GM12874 (cell line): ENCODE measurements around the gene CEP41.

Experiments
- TF ChIP-seq, protein P1 (sequence below): IDR thresholded peaks from 2 replicates; pipeline ENCODE4 v1.5.1; 2011; ENCODE audit warnings: low read depth, mild to moderate bottlenecking, control low read depth, low read length, moderate library complexity; ENCODE audit not compliant: insufficient read depth

The CEP41 gene

DNA sequence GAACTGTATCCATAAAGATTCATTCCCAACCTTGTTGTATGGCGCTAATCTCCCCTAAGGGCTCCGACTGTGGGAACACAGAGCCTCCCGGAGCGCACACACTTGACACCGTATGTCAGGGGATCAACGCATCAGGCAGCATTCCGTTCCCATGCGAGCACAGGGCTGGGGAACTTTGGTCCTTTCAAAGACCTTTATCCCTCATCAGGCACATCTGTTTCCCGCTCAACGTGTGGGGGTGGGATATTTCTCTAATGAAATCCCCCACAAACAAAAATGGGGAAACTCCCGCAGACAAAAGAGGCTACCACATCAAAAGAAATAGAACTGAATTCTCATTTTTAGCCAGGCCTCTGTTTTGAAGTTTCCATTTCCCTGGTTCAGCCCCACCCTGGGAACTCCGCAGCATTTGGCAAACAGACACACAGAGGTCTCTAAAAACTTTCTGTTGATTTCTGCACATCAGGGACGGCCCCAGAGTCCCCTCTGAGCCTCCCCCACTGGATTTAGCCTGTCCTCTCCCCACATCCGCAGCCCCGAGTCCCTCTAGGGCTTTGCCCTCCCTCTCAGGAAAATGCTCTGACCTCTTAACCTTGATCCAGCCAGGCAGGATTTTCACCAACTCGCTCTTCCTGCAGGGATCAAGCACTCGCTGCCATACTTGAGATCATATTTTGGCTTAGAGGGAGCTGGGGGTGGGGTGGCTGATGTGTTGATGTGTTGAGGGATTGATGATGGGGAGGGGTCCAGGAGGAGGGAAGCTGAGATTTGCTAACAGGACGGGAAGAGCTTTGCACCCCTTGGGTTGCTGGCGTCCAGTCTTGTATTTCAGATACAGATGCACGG, 89.6 kb downstream of the CEP41 start:
- TF ChIP-seq, protein P1, sequence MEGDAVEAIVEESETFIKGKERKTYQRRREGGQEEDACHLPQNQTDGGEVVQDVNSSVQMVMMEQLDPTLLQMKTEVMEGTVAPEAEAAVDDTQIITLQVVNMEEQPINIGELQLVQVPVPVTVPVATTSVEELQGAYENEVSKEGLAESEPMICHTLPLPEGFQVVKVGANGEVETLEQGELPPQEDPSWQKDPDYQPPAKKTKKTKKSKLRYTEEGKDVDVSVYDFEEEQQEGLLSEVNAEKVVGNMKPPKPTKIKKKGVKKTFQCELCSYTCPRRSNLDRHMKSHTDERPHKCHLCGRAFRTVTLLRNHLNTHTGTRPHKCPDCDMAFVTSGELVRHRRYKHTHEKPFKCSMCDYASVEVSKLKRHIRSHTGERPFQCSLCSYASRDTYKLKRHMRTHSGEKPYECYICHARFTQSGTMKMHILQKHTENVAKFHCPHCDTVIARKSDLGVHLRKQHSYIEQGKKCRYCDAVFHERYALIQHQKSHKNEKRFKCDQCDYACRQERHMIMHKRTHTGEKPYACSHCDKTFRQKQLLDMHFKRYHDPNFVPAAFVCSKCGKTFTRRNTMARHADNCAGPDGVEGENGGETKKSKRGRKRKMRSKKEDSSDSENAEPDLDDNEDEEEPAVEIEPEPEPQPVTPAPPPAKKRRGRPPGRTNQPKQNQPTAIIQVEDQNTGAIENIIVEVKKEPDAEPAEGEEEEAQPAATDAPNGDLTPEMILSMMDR: no peak

DNA sequence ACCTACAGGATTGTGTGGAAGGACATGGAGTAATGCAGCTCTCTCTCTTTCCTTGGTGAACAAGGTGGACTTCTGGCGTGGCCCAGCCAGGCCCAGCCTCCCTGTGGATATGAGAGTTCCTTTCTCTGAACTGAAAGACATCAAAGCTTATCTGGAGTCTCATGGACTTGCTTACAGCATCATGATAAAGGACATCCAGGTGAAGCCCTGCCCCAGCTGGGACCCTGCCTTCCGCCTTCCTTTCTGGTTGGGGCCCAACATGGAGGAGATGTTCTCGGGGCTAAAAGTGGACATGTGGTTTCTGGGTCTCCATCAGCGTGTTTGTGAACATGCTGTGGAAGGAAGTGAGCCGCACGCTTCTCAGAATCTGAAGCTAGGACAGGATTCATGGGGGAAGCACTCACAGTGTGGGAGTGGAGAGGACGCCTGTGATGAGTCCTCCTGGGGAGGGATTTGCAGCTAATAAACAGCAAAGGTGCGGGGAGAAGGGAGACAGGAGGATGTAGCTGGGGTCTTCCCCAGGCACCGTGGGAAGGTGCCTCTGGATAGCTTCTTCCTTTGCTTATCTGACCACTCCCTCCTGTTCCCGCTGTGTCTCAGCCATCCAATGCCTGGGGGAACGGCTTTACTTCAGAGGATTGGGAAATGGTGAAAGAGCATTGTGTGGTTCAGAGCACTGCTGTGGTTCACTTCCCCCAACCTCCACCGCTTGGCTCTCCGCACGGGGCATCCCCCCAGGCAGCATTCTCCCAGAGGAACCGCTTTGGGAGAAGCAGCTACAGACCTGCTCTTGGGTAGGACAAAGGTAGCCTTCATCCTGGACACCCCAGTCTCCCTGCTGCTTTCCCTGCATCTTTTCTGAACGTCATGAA, 90.7 kb downstream of the CEP41 start:
- TF ChIP-seq, protein P1: no peak

DNA sequence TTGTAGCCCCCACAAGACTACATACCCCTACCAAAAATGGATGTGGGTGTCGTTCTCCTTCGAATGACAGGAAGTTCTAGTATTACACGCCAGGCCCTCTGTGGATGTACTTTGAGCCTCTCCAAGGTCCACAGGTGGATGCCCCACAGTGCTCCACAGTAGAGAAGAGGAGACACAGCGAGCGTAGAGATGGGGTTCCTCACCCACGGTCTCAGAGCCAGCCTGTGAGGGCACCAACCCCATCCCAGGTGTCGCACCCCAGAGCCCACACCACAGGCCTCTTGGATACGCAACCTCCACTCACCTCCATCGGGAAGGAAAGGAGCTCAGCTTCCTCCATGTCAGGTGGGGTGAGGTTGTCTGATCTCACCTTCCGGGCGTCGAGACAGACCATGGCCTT, 93.9 kb downstream of the CEP41 start:
- TF ChIP-seq, protein P1: no peak

DNA sequence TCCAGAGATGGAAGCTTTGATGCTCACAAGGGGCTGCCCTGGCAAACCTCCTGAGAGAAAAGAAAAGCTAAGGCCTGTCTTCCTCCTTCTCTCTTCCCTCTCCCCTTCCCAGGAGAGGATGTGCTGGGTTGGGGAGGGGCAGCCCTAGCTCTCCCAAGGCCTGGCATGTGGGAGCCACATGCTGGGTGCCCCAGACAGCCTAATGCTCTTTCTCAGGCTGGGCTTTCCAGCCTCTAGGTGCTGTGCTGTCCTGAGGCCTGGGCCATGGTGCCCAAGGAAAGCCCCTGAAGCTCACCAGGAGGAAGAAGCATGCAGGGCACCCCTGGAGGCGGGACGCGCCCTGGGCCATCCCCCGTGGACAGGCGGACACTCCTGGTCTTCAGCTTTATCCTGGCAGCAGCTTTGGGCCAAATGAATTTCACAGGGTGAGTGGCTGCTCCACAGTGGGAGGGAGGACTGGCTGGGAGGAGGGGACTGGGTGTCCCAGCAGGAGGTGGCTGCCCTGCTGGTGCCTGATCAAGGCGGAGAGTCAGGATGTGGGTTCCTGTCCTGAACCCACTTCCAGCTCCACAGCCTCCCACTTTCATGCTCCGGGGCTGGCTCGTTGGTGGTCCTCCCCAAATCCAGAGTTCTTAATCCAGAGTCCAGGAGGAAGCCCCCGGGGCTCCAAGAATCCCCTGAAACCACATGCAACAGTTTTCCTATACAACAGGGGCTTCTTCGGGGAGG, 94.5 kb downstream of the CEP41 start:
- TF ChIP-seq, protein P1: no peak

DNA sequence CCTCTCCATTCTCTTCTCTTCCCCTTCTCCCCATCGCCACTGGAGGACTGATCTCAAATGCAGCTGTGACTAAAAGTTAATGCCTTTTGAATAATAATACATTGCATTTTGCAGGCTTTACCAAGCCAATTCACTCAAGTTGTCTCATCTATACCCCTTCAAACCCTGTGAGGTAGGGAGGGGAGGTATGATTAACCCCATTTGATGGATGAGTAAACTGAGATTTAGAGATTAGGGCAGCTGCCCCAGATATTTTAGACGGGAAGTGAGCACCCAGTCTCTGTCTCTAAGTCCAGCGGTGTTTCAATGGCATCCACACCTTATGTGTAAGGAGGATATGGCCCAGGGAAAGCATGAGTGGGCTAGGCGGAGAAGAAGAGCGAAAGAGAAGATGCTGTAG, 95.1 kb downstream of the CEP41 start:
- TF ChIP-seq, protein P1: no peak

DNA sequence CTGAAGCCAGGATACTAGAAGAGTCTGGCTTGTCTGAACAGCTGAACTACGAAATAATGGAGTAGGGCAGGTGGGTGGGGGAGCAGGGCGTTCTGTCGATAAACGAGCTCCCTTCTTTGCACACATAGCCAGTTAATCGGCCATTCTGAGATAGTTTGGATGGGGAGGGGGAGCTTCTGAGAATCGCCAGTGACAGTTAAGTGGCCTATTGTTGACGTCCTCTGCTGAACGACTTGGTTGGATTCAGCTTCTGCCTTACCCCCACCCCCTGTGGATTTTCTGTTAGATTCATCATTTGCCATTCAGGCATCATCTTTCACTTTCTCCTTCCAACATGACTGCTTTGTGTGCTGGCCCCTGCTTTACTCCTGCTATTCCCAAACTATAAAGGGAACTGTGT, 95.7 kb downstream of the CEP41 start:
- TF ChIP-seq, protein P1: no peak

DNA sequence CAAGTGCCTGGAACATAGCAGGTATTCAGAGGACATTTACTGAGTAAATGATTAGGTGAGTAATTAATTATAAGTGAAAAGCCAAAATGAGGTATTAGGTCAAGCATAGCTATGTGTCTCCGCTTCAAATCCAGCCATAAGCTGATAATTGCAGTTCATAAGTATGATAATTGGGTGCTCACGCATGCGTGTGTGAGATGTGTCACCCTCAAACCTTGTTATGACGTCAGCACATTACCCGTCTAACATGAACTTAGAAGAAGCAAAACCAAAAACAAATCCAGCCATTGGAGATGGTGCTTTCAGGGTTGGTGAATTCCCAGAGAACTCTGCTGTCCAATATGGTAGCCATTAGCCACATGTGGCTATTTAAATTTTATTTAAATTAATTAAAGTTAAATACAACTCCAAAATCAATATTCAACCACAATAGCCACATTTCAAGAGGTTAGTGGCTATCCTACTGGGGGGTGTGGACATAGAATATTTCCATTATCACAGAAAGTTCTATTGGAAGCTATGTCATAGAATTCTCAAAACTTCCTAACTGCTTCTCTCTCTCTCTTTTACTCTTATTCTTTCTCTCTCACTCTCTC, 96.4 kb downstream of the CEP41 start, which contains the start of gene CPA5:
Gene CPA5, plus strand, starts transcription at position 546 of the 596 bp plus-strand sequence. CDS start 1,670 bp downstream, outside the sequence.
- TF ChIP-seq, protein P1: no peak
